Measurements from ENCODE around the gene C1orf21.

GRCh38 chr1:184418652-184419349 lies 32.0 kb downstream of the C1orf21 start:
- TF ChIP-seq CTCF (IDR thresholded peaks at IDR 0.05; ENCODE audit: low read depth, low read length, poor library complexity, severe bottlenecking): no peak
- TF ChIP-seq EZH2phosphoT487 (IDR thresholded peaks at IDR 0.05; ENCODE audit: borderline replicate concordance, low read length): no peak

Measured in DOHH2 (cell line).